Adrenal gland (tissue), 12 donors: ENCODE results near the gene KAZN. TPM values are rescaled to one million over a fixed set of nuclear protein-coding genes. Genes with fewer than 3 reads are reported as not detected.

Experiments used
- DNase-seq, 7 donors: peaks; one replicate each; pipeline ENCODE4 v3.0.0-alpha.2; 2019 to 2020
- H3K27ac ChIP-seq, 5 donors: fragments of 200-600 bp; sonication (generic) in 4 of 5; 1 replicate in 3 of 5; 2 replicates in 2 of 5; pipeline versions ENCODE4 v1.5.1 to v1.8.0; 2016 to 2020; ENCODE audit warnings: mild to moderate bottlenecking in 1 of 5
- H3K27me3 ChIP-seq: fragments of 200-600 bp; 2 replicates; pipeline ENCODE4 v1.8.0; 2021
- H3K36me3 ChIP-seq, 2 donors: fragments of 200-600 bp; replicated peaks in 1 of 2; 1 replicate in 1 of 2; 2 replicates in 1 of 2; pipeline versions ENCODE4 v1.5.1 to v1.8.0; 2018 to 2022
- H3K4me1 ChIP-seq, 2 donors: fragments of 200-600 bp; replicated peaks in 1 of 2; 1 replicate in 1 of 2; 2 replicates in 1 of 2; pipeline versions ENCODE4 v1.5.1 to v1.8.0; 2018 to 2021
- H3K4me3 ChIP-seq, 4 donors: fragments of 200-600 bp; sonication (generic) in 3 of 4; one replicate each; pipeline ENCODE4 v1.5.1; 2016 to 2018
- H3K9me3 ChIP-seq, 3 donors: fragments of 200-600 bp; sonication (generic) in 1 of 3; replicated peaks in 1 of 3; 1 replicate in 2 of 3; 2 replicates in 1 of 3; pipeline versions ENCODE4 v1.5.1 to v1.8.0; 2016 to 2021
- POLR2A ChIP-seq, 2 donors: fragments of 450-650 bp; IDR thresholded peaks; one replicate each; pipeline ENCODE4 v1.6.1; 2017; ENCODE audit warnings: antibody characterized with exemption in 2 of 2, mild to moderate bottlenecking in 2 of 2, moderate library complexity in 1 of 2
- WGBS, 4 donors: extraction: QIAGEN DNeasy Blood & Tissue Kit in 2 of 4; methylation state at CpG; one replicate each; pipeline versions ENCODE4 v1.1.5 to v1.1.7; 2013 to 2017; 5-methylcytosine and 5-hydroxymethylcytosine counted together
- intact Hi-C, 2 donors: fragments of 100-400 bp; cut with DNase I; formaldehyde crosslinking; loops; one replicate each; pipeline versions ENCODE4 v1.14.1 to v1.15.0; 2022 to 2023
- polyA plus RNA-seq, 3 donors: library from polyadenylated mRNA; stranded (reverse); fragments of 200-250 nt in 2 of 3; fragments of 350-450 nt in 1 of 3; fragmentation: Illumina TruSeq in 1 of 3; extraction: RNeasy Lipid Tissue Mini Kit (QIAGEN cat#74804) in 1 of 3; gene quantifications; one replicate each; pipeline ENCODE4 v1.2.3, GENCODE V29; 2013 to 2014
- total RNA-seq, 9 donors: library from RNA; depleted of rRNA in 4 of 9; stranded (reverse); fragments of >200 nt in 4 of 9; fragments of 120-200 nt in 1 of 9; fragmentation: NEBNext Ultra II Directional in 1 of 9; extraction: Animal tissue kit (Norgen Biotek cat#: 25700) in 1 of 9; gene quantifications; one replicate each; pipeline versions ENCODE4 v1.1.0 to v1.2.4, GENCODE V29; 2013 to 2023
- TF ChIP-seq, protein P1 (sequence below), 6 experiments: fragments of 450-650 bp in 4 of 6; fragments of 200-600 bp in 2 of 6; sonication (generic) in 1 of 6; IDR thresholded peaks; 1 replicate in 5 of 6; 2 replicates in 1 of 6; pipeline versions ENCODE4 v1.5.1 to v1.8.0; 2016 to 2021; ENCODE audit warnings: antibody characterized with exemption in 6 of 6, mild to moderate bottlenecking in 2 of 6, moderate library complexity in 1 of 6
- donor health status: healthy with polysubstance abuse.
- donor health status: Bipolar disorder and iron deficiency.
- donor health status: DM: yes; HTN: yes; CAD: no.
- donor health status: DM: no; HTN: no; CAD: no.
- donor health status: DM: no; HTN: no; CAD: no.
- donor health status: DM: yes; HTN: yes; CAD: no.

Gene KAZN
- total and polyA plus RNA-seq, 12 donors = 5.9 to 63.4 (median 29.5) TPM

GRCh38 chr1:15063346-15063745, 464.9 kb downstream of the KAZN start:
- Histone ChIP-seq H3K27ac (no peak overlapping the region), H3K9me3 (no peaks in the 10 kb centered on the region), H3K4me1 (no peaks in the 10 kb centered on the region), H3K4me3 (no peak overlapping the region), H3K27me3 (no peaks in the 10 kb centered on the region), H3K36me3 (peaks cover 0 to 10% of the 10 kb centered on the region in 2 donors)
- TF ChIP-seq, protein P1, sequence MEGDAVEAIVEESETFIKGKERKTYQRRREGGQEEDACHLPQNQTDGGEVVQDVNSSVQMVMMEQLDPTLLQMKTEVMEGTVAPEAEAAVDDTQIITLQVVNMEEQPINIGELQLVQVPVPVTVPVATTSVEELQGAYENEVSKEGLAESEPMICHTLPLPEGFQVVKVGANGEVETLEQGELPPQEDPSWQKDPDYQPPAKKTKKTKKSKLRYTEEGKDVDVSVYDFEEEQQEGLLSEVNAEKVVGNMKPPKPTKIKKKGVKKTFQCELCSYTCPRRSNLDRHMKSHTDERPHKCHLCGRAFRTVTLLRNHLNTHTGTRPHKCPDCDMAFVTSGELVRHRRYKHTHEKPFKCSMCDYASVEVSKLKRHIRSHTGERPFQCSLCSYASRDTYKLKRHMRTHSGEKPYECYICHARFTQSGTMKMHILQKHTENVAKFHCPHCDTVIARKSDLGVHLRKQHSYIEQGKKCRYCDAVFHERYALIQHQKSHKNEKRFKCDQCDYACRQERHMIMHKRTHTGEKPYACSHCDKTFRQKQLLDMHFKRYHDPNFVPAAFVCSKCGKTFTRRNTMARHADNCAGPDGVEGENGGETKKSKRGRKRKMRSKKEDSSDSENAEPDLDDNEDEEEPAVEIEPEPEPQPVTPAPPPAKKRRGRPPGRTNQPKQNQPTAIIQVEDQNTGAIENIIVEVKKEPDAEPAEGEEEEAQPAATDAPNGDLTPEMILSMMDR (IDR thresholded peaks at IDR 0.05) = no peak
- no peak for TF ChIP-seq POLR2A (IDR thresholded peaks at IDR 0.05)
- intact Hi-C loops = no loop called here
- 90 to 97% (median 94%) methylated on average over 6 to 7 of the region's 7 CpGs for WGBS, 4 donors
- DNase-seq = no peak

GRCh38 chr1:15063783-15064182, 465.3 kb downstream of the KAZN start:
- Histone ChIP-seq H3K4me1 (no peaks in the 10 kb centered on the region), H3K27ac (no peak overlapping the region), H3K36me3 (peaks cover 0 to 10% of the 10 kb centered on the region in 2 donors), H3K9me3 (no peaks in the 10 kb centered on the region), H3K27me3 (no peaks in the 10 kb centered on the region), H3K4me3 (no peak overlapping the region)
- intact Hi-C loops = no loop called here
- WGBS, 4 donors = 95 to 100% (median 97%) methylated on average over 2 to 7 of the region's 7 CpGs
- TF ChIP-seq POLR2A (IDR thresholded peaks at IDR 0.05) = no peak
- TF ChIP-seq, protein P1 (IDR thresholded peaks at IDR 0.05) = no peak
- DNase-seq = no peak

- DNase-seq = no peak
- Histone ChIP-seq H3K4me1 (no peaks in the 10 kb centered on the region), H3K27ac (no peak overlapping the region), H3K9me3 (no peaks in the 10 kb centered on the region), H3K4me3 (no peak overlapping the region), H3K36me3 (peaks cover 0 to 10% of the 10 kb centered on the region in 2 donors), H3K27me3 (no peaks in the 10 kb centered on the region)
- 91 to 94% (median 92%) methylated on average over 13 to 15 of the region's 15 CpGs for WGBS, 4 donors
- intact Hi-C loops = no loop called here
- no peak for TF ChIP-seq POLR2A (IDR thresholded peaks at IDR 0.05)
- TF ChIP-seq, protein P1 (IDR thresholded peaks at IDR 0.05) = no peak
These were observed 465.9 kb downstream of the KAZN start for GRCh38 chr1:15064217-15064929.

DNA sequence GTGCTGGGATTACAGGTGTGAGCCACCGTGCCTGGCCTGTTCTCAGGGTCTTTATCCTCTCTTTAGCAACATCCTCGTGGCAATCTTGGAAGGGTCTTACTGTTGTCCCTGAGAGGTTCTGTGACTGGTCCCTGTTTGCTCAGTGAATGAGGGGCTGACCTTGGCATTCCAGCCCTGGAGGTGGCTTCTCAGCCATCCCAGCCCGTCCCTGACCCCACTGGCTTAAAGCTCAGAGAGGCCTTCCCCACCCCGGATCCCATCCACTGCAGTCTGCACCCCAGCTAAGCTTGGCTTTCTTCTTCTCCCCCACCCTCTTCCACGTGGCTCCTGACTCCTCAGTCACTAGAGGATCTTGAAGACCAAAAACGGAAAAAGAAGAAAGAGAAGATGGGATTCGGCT, 466.8 kb downstream of the KAZN start:
- H3K27me3 ChIP-seq = no peaks in the 10 kb centered on the region
- H3K36me3 ChIP-seq = peaks cover 0 to 10% of the 10 kb centered on the region in 2 donors
- H3K4me1 ChIP-seq = no peaks in the 10 kb centered on the region
- TF ChIP-seq POLR2A (IDR thresholded peaks at IDR 0.05) = no peak
- TF ChIP-seq, protein P1 (IDR thresholded peaks at IDR 0.05) = no peak
- H3K9me3 ChIP-seq = no peaks in the 10 kb centered on the region
- intact Hi-C loops = no loop called here
- no peak overlapping the region for H3K4me3 ChIP-seq
- no peak for DNase-seq
- WGBS, 4 donors = 62 to 75% (median 73%) methylated on average over 5 to 7 of the region's 7 CpGs
- no peak overlapping the region for H3K27ac ChIP-seq
